GM19468 (cell line): Measurements from ENCODE around the gene GPR135.
"Not testable (repeated sequence)": the region's sequence is repeated elsewhere in the genome, so short reads cannot be mapped to it uniquely, and the experiment has no call there.

Experiments
- ATAC-seq: cut with Tn5 transposase; IDR thresholded peaks from one replicate; pipeline ENCODE4 v1.9.1; 2021; ENCODE audit warnings: mild to moderate bottlenecking, moderate library complexity, moderate number of reproducible peaks; ENCODE audit not compliant: unreplicated experiment; ENCODE audit errors: extremely low read depth

The GPR135 gene

GRCh38 chr14:59478540-59478939 lies 13.4 kb upstream of the GPR135 start:
- no peak for ATAC-seq

GRCh38 chr14:59475709-59476108 lies 10.5 kb upstream of the GPR135 start:
- ATAC-seq, result no peak

DNA sequence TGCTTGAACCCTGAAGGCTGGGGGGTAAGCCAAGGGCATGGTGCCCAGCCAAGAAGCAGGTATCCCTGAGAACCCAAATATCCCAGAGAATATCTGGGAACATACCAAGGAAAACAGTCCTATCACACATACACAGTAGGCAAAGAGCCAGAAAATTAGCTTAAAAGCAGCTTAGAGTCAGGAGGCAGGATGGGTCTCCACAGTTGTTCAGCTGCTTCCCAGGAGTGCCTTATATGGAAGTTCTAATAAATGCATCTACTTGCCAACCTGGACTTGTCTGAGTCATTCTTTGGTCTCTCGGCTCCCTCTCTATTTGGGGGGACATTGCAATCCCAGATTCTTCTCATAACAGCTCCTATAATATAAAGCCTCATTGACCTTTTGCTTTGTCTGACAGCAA lies 9.0 kb upstream of the GPR135 start:
- no peak for ATAC-seq

- peak; percentile 41 for ATAC-seq
Observed at GRCh38 chr14:59464486-59465315, 479 bp downstream of the GPR135 start.

- no peak for ATAC-seq
Observed at GRCh38 chr14:59463787-59464485, 1.2 kb downstream of the GPR135 start.

DNA sequence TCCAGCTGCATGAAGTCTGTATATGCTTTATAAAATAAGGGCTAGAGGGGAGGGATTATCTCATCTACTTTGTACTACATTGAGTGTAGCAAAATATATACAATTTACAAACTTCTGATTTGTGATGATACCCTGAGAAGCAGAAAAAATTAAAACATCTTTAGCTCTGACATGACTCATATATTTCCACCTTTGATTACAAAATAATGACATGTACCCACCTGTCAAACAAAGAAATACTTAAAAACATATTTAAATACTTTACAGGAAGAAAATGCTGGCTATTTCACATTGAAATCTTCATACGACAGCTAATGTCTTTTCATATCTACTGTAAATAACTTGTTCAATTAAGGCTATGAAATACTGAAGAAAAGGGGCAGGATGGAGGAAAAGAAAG lies 3.3 kb downstream of the GPR135 start:
- ATAC-seq, result no peak

GRCh38 chr14:59460378-59460777 lies 4.8 kb downstream of the GPR135 start:
- no peak for ATAC-seq

- no peak for ATAC-seq
Observed at GRCh38 chr14:59458486-59458885, 6.7 kb downstream of the GPR135 start.

- ATAC-seq, result no peak
Observed at GRCh38 chr14:59455411-59455810, 9.8 kb downstream of the GPR135 start.

GRCh38 chr14:59454139-59454538 lies 11.0 kb downstream of the GPR135 start:
- ATAC-seq, result no peak

DNA sequence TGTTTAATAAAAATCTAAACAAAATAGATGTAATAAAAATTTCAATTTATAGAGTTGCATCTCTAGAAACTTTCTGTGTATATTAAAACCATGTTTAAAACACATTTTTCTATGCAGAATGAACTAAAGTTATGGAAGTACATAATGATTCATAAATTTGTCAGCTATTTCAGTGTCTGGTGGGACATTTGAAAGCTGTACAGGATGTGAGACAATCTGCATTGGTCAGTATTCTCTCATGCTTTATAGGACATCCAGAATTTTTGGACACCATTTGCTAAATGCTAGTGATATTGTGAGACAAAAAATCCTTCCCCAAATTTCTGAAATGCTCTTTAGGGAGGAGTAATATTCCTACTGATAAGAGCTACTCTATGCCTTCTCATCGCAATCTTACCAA lies 13.3 kb downstream of the GPR135 start:
- no peak for ATAC-seq

DNA sequence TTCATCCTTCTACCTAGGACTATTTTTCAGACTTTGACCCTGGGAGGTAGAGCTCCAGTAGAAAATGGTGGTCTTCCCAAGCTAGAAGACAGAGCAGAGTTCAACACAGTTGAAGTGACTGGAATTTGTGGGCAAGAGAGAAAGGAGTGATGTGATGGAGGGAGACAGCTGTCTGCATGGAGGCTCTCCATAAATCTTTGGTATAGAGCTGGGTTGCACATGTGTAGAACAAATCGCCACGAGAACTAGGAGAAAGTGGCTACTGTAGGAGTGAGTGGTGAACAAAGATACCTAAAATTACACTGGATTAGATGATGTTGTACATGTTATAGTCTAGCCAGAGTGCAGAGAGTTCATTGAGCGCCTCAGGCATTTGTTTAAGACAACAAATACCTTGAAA lies 14.5 kb downstream of the GPR135 start:
- no peak for ATAC-seq

GRCh38 chr14:59448673-59449072 lies 16.5 kb downstream of the GPR135 start:
- ATAC-seq, result not testable (repeated sequence)

DNA sequence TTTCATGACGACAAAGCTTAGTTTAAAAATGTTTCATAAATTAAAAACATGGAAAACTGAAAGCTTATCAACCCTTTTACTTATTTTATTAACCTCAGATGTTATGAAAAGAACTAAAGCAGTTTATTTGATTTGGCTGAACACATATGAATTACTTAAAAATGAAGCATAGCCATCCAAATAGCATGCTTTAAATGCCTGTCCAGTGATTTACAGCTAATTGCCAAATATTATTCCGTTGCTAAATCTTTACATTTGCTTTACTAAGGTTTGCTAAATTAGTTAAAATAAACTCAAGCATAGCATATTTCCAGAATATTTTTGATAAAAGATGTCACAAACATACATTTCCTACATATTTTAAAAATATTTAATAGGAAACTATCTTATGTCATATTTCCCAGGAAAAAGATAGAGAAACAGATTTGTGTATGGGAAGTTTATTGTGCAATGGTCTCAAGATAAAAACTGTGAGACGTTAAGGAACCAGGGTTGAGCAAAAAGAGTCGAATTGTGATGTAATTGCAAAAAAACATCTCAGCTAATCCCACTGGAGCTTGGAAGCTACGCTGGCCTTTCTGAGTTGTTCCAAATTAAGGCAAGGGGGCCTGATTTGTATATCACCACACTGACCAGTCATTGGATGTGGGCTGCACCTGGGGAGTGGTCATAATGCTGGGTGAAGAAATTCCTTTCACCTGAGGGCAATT lies 25.8 kb downstream of the GPR135 start:
- ATAC-seq, result no peak

- no peak for ATAC-seq
Observed at GRCh38 chr14:59438195-59438647, 27.0 kb downstream of the GPR135 start.

GRCh38 chr14:59435987-59436386 lies 29.2 kb downstream of the GPR135 start:
- no peak for ATAC-seq

DNA sequence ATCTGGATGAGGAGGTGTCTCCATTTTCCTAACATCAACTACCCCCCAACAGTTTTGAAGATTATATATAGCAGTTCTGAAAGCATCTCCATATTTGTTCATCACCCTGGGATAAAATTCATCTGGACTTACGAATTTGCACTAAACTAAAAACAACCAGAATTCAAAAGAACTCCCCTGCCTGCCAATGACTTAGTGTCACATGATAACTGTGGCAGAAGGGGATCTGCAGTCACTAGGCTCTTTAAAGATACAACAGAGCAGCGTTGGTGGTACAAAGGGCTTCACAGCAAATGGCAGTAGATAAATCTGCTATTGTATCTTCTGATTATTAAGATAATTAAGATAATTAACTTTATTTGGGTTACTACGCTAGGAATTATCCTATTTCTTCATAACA lies 30.1 kb downstream of the GPR135 start:
- ATAC-seq, result no peak

DNA sequence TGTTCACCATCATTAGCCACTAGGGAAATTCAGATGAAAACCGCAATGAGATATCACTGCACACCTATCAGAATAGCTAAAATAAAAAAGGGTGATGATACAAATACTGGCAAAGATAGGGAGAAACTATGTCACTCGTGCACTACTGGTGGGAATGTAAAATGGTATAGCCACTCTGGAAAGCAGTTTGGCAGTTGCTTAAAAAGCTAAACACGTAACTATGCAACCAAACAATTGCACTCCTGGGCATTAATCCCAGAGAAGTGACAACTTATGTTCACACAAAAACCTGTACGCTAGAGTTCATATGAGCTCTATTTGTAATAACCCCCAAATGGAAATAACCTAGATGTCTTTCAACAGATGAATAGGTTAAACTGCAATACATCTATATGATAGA lies 35.4 kb downstream of the GPR135 start:
- ATAC-seq, result no peak

DNA sequence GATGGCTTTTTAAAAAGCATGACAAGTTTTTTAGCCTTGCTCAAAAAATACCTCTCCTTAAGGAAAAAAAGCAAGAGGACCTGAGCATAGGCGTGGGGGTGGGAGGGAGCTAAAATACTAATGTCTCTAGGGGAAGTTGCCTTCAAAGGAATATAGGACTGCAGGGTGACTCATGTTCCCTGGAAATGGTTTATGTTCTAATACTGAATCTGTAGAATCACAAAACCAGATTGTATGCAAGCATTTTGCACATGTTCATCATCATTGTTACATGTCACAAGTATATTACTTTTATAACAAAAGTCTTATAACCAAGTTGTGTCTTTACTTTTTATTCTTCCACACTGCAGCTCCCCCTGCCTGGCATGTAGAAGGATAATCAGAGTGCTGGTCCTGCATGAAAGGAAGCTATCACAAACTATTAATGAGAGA lies 36.6 kb downstream of the GPR135 start:
- ATAC-seq, result no peak

GRCh38 chr14:59427653-59428580 lies 37.3 kb downstream of the GPR135 start:
- ATAC-seq, result no peak
